ENCODE results near the gene DDX6.

The DDX6 gene

DNA sequence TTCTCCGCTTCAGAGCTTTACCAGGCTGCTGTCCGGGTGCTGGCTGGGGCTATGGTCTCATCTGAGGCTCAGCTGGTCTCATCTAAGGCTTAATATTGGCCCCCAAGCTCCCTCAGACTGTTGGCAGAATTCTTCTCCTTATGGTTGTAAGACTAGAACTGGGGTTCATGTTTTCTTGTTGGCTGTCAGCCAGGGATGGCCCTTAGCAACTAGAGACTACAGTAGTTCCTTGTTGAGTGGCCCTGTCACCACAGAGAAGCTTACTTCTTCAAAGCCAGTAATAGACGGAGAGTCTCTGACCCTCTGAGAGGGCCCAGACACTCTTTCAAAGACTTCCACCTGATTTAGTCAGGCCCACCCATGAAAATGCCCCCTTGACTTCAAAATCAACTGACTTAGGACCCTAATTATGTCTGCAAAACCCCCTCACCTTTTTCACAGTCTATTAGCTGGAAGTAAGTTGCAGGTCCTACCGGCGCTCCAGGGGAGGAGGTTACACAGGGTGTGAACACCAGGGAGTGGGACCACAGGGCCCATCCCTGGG, 87.3 kb downstream of the DDX6 start:
- H3K27ac ChIP-seq: no peak overlapping the region
- TF ChIP-seq, protein P1, sequence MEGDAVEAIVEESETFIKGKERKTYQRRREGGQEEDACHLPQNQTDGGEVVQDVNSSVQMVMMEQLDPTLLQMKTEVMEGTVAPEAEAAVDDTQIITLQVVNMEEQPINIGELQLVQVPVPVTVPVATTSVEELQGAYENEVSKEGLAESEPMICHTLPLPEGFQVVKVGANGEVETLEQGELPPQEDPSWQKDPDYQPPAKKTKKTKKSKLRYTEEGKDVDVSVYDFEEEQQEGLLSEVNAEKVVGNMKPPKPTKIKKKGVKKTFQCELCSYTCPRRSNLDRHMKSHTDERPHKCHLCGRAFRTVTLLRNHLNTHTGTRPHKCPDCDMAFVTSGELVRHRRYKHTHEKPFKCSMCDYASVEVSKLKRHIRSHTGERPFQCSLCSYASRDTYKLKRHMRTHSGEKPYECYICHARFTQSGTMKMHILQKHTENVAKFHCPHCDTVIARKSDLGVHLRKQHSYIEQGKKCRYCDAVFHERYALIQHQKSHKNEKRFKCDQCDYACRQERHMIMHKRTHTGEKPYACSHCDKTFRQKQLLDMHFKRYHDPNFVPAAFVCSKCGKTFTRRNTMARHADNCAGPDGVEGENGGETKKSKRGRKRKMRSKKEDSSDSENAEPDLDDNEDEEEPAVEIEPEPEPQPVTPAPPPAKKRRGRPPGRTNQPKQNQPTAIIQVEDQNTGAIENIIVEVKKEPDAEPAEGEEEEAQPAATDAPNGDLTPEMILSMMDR (conservative IDR thresholded peaks at IDR 0.05): no peak

DNA sequence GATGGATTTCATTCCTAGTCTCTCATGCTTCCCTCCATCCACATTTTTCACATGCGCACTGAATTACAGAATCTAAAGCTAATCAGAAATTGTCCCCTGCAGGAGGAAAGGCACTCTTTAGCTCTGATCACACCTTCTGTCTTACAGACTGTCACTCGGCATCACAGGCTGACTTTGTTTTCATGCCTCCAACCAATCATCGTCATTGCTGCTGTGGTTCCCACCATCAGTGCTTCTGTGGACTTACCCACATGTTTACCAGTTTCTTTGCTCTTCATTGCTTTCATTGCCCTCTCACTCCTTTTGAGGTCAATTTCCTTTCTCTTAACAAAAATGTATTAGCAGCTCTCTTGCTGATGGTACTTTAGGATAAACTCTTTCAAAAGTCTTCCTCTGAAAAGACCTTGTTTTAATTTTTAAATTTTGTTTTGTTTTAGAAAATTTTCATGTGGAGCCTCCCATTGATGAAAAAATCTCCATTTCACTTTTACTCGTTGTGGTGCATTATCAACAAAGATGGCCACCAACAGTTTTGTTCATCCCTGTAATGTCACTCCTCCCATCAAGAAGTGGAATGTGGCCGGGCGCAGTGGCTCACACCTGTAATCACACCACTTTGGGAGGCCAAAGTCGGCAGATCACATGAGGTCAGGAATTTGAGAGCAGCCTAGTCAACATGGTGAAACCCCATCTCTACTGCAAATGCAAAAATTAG, 91.3 kb downstream of the DDX6 start:
- no peak overlapping the region for H3K27ac ChIP-seq
- TF ChIP-seq, protein P1 (conservative IDR thresholded peaks at IDR 0.05): no peak

Data from VCaP (cell line).